GM12878 (cell line): ENCODE results near the gene ANO7. TPM values are rescaled to one million over a fixed set of nuclear protein-coding genes. Genes with fewer than 3 reads are reported as not detected.

ENCODE experiments used
- ATAC-seq: fragments of 200-7000 bp; cut with Tn5 transposase; 3 replicates; pipeline ENCODE4 v1.9.1; 2020; ENCODE audit warnings: mild to moderate bottlenecking, moderate library complexity
- BruUV-seq: library from RNA; stranded (reverse); fragments of 400-500 nt; replicated peaks from 2 replicates; lab custom pipeline; 2021; lab: Mats Ljungman, UMichigan
- CTCF ChIA-PET: fragments of 300-600 bp; sonication (Branson Sonifier 250); formaldehyde crosslinking; extraction: SDS; loops from one replicate; lab custom pipeline; 2021; ENCODE audit warnings: inconsistent platforms; lab: Yijun Ruan, JAX
- POLR2A ChIA-PET: fragments of 350-600 bp; formaldehyde crosslinking; extraction: SDS; loops from one replicate; lab custom pipeline; 2021; ENCODE audit warnings: inconsistent platforms; lab: Charles Lee
- RAD21 ChIA-PET: fragments of 300-600 bp; sonication (Branson Sonifier 250); formaldehyde crosslinking; loops from one replicate; lab custom pipeline; 2023; ENCODE audit warnings: antibody characterized with exemption; ENCODE audit not compliant: unreplicated experiment; lab: Charles Lee
- SMC1A ChIA-PET: fragments of 300-600 bp; sonication (Branson Sonifier 250); formaldehyde crosslinking; loops from one replicate; lab custom pipeline; 2023; ENCODE audit not compliant: unreplicated experiment, uncharacterized antibody; lab: Charles Lee
- DNase-seq: peaks from one replicate; pipeline ENCODE4 v3.0.0-alpha.2; 2011; ENCODE audit warnings: low read depth, low spot score
- FAIRE-seq: peaks from 3 replicates; lab custom pipeline; 2011; peaks lifted over from hg19 to GRCh38; lab: Jason Lieb, UNC
- H2AFZ ChIP-seq: 2 replicates; pipeline ENCODE4 v1.6.0; 2011; ENCODE audit warnings: low read depth, low read length, control low read depth; ENCODE audit not compliant: control insufficient read depth
- H3K27ac ChIP-seq: 2 replicates; pipeline ENCODE4 v1.5.1; 2011; ENCODE audit warnings: control low read depth; ENCODE audit not compliant: control insufficient read depth, insufficient read depth
- H3K27me3 ChIP-seq, 2 experiments: replicated peaks in 1 of 2; 2 replicates each; pipeline versions ENCODE4 v1.6.0 to v1.6.1; 2011; ENCODE audit warnings: low read length in 1 of 2; ENCODE audit not compliant: control insufficient read depth in 2 of 2, insufficient read depth in 2 of 2
- H3K36me3 ChIP-seq, 2 experiments: 2 replicates each; pipeline ENCODE4 v1.5.1; 2011; ENCODE audit warnings: low read length in 1 of 2; ENCODE audit not compliant: control insufficient read depth in 2 of 2, insufficient read depth in 2 of 2
- H3K4me1 ChIP-seq: 2 replicates; pipeline ENCODE4 v1.6.1; 2011; ENCODE audit warnings: mild to moderate bottlenecking, low read length, moderate library complexity, mixed read lengths; ENCODE audit not compliant: control insufficient read depth, insufficient read depth
- H3K4me2 ChIP-seq: 2 replicates; pipeline ENCODE4 v1.6.0; 2011; ENCODE audit warnings: control low read depth; ENCODE audit not compliant: control insufficient read depth, insufficient read depth
- H3K4me3 ChIP-seq: fragments of 200-600 bp; sonication (generic); 2 replicates; pipeline ENCODE4 v1.5.1; 2016
- H3K79me2 ChIP-seq: 2 replicates; pipeline ENCODE4 v1.6.0; 2011; ENCODE audit warnings: low read length; ENCODE audit not compliant: control insufficient read depth, insufficient read depth
- H3K9ac ChIP-seq: 2 replicates; pipeline ENCODE4 v1.8.0; 2011; ENCODE audit warnings: low read length, control low read depth, mixed read lengths; ENCODE audit not compliant: control insufficient read depth, insufficient read depth
- H3K9me3 ChIP-seq: replicated peaks from 3 replicates; pipeline ENCODE4 v1.5.1; 2011; ENCODE audit warnings: mild to moderate bottlenecking, low read length; ENCODE audit not compliant: control insufficient read depth, insufficient read depth
- H4K20me1 ChIP-seq: 2 replicates; pipeline ENCODE4 v1.6.0; 2011; ENCODE audit not compliant: control insufficient read depth, insufficient read depth
- CEBPB ChIP-seq, 2 experiments: fragments of 150-350 bp in 1 of 2; IDR thresholded peaks; 2 replicates each; pipeline ENCODE4 v1.6.1; 2012 to 2014; ENCODE audit warnings: low read depth in 2 of 2, low read length in 2 of 2, borderline replicate concordance in 1 of 2, inconsistent platforms in 1 of 2
- E2F8 ChIP-seq: fragments of 450-650 bp; IDR thresholded peaks from 2 replicates; pipeline ENCODE4 v1.6.1; 2018; ENCODE audit warnings: mild to moderate bottlenecking, low read depth, moderate library complexity; ENCODE audit not compliant: partially characterized antibody
- ESRRA ChIP-seq: IDR thresholded peaks from 2 replicates; pipeline ENCODE4 v1.6.1; 2012; ENCODE audit warnings: mild to moderate bottlenecking, low read length, improper control_type of control experiment
- GABPA ChIP-seq: IDR thresholded peaks from 2 replicates; pipeline ENCODE4 v1.6.1; 2014; ENCODE audit warnings: antibody characterized with exemption, low read depth, mild to moderate bottlenecking, inconsistent platforms
- IRF3 ChIP-seq: fragments of 450-650 bp; IDR thresholded peaks from 2 replicates; pipeline ENCODE4 v1.6.1; 2014; ENCODE audit warnings: mild to moderate bottlenecking
- MAX ChIP-seq: IDR thresholded peaks from 2 replicates; pipeline ENCODE4 v1.6.1; 2012; ENCODE audit warnings: low read depth, low read length, improper control_type of control experiment
- PML ChIP-seq: IDR thresholded peaks from 2 replicates; pipeline ENCODE4 v1.6.1; 2012; ENCODE audit warnings: low read length, inconsistent platforms
- ZNF207 ChIP-seq: fragments of 450-650 bp; IDR thresholded peaks from 2 replicates; pipeline ENCODE4 v1.6.1; 2014; ENCODE audit warnings: antibody characterized with exemption, mild to moderate bottlenecking, borderline replicate concordance
- ZZZ3 ChIP-seq: IDR thresholded peaks from 2 replicates; pipeline ENCODE4 v1.6.1; 2011; ENCODE audit warnings: low read depth; ENCODE audit not compliant: control insufficient read depth, insufficient read length
- WGBS: methylation state at CpG from one replicate; pipeline ENCODE4 v1.1.6; 2016; ENCODE audit warnings: low lambda C conversion rate; ENCODE audit not compliant: insufficient replicate concordance, insufficient coverage; ENCODE audit errors: missing lambda C conversion rate; 5-methylcytosine and 5-hydroxymethylcytosine counted together
- in situ Hi-C: fragments of 300-500 bp; cut with MboI; formaldehyde crosslinking; loops from 9 replicates; pipeline ENCODE4 v1.14.3; 2018; ENCODE audit warnings: mixed read lengths
- intact Hi-C: fragments of 100-400 bp; cut with micrococcal nuclease; formaldehyde crosslinking; loops from one replicate; pipeline ENCODE4 v1.14.2; 2022; ENCODE audit not compliant: unreplicated experiment
- polyA plus RNA-seq, 11 experiments: library from polyadenylated mRNA; depleted of rRNA in 4 of 11; unstranded in 6 of 11; stranded (reverse) in 5 of 11; fragments of >200 nt; fragmentation: Nextera tagmentation in 4 of 11; fragmentation: Illumina TruSeq in 1 of 11; extraction: Ambion mirVana in 4 of 11; extraction: Trizol in 1 of 11; gene quantifications; 1 replicate in 1 of 11; 2 replicates in 10 of 11; pipeline versions ENCODE4 v1.2.1 to v1.2.3, GENCODE V29; 2011 to 2016; ENCODE audit warnings: inconsistent platforms in 2 of 11, missing spikeins in 2 of 11, low read depth in 1 of 11
- total RNA-seq, 4 experiments: library from RNA; depleted of rRNA in 3 of 4; stranded (reverse); fragments of >200 nt in 3 of 4; fragmentation: Illumina TruSeq in 1 of 4; extraction: Trizol in 1 of 4; gene quantifications; 2 replicates each; pipeline versions ENCODE4 v1.2.1 to v1.2.3, GENCODE V29; 2013 to 2021
- TF ChIP-seq, protein P1 (sequence below): fragments of 150-350 bp; IDR thresholded peaks from 2 replicates; pipeline ENCODE4 v1.6.1; 2016; ENCODE audit warnings: low read depth, low read length

The ANO7 gene
- total and polyA plus RNA-seq, 10 of the 15 experiments (the other 5 are each of a cell fraction or from before 2014, with no cell fraction given): 0.08 to 1.4 (median 0.44) TPM

- no peak for TF ChIP-seq ZNF207
- TF ChIP-seq PML: no peak
Observed at GRCh38 chr2:241254904-241255351, 66.5 kb downstream of the ANO7 start (continued).

DNA sequence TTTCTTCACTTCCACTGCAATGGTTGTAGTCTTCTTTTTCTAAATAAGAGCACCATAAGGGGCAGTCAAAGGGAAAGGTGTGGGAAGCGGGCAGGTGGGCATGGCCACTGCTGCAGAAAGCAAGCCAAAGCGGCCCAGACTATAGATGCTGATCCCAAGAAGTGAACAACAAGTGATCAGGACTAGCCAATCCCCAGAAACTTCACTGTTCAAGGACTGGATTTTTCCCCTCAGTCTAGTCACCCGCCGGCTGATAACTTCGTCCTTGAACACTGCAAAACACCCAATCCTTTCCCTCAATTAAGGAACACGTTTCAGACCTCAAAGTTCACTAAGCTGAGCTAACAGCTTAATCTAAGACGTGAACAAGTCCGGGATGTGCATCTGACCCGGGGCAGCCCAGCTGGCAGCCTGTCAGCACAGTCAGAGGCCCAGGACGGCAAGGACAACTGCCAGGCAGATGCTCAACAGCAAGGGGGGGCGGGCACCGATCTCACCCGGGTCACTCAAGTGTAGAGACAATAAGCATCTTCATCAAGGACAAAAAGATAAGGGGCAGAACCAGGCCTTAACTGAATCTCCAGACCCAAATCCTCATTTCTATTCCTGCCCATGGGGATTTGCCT lies 67.2 kb downstream of the ANO7 start:
- BruUV-seq: TSS peak; percentile 14
- H3K9ac ChIP-seq: no peak overlapping the region
- DNase-seq: no peak
- intact Hi-C loops (loop anchor here (10.0 kb wide), 1 partner anchor 139 kb away; no protein-coding TSS in a partner anchor), in situ Hi-C loops (no loop called here)
- no peak for ATAC-seq
- no peaks in the 10 kb centered on the region; the same call in 1 of the 2 replicates for H3K79me2 ChIP-seq
- no peak overlapping the region for H3K27ac ChIP-seq
- no peaks in the 10 kb centered on the region for H3K9me3 ChIP-seq
- 93% methylated on average over 13 of the region's 13 CpGs for WGBS
- H3K4me2 ChIP-seq: no peak overlapping the region
- no peak for FAIRE-seq
- no peaks in the 10 kb centered on the region; the same call in 1 of the 2 replicates for H4K20me1 ChIP-seq
- ChIA-PET CTCF (interaction anchor here (0.6 to 1.7 kb wide), 3 partner anchors 11 to 288 kb away, joined by 3 to 4 read pairs (median 3); no protein-coding TSS in a partner anchor), RAD21 (no interaction called here), SMC1A (no interaction called here), POLR2A (no interaction called here)
- H3K4me3 ChIP-seq: no peak overlapping the region
- TF ChIP-seq CEBPB (IDR thresholded peaks at IDR 0.05; ENCODE audit: borderline replicate concordance in 1 of 2, low read depth in 2 of 2, low read length in 2 of 2): no peak
- TF ChIP-seq ZZZ3: no peak
- no peak for TF ChIP-seq GABPA
- TF ChIP-seq, protein P1, sequence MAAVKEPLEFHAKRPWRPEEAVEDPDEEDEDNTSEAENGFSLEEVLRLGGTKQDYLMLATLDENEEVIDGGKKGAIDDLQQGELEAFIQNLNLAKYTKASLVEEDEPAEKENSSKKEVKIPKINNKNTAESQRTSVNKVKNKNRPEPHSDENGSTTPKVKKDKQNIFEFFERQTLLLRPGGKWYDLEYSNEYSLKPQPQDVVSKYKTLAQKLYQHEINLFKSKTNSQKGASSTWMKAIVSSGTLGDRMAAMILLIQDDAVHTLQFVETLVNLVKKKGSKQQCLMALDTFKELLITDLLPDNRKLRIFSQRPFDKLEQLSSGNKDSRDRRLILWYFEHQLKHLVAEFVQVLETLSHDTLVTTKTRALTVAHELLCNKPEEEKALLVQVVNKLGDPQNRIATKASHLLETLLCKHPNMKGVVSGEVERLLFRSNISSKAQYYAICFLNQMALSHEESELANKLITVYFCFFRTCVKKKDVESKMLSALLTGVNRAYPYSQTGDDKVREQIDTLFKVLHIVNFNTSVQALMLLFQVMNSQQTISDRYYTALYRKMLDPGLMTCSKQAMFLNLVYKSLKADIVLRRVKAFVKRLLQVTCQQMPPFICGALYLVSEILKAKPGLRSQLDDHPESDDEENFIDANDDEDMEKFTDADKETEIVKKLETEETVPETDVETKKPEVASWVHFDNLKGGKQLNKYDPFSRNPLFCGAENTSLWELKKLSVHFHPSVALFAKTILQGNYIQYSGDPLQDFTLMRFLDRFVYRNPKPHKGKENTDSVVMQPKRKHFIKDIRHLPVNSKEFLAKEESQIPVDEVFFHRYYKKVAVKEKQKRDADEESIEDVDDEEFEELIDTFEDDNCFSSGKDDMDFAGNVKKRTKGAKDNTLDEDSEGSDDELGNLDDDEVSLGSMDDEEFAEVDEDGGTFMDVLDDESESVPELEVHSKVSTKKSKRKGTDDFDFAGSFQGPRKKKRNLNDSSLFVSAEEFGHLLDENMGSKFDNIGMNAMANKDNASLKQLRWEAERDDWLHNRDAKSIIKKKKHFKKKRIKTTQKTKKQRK: no peak
- TF ChIP-seq E2F8: no peak
- no peak for TF ChIP-seq MAX
- TF ChIP-seq IRF3: no peak
- TF ChIP-seq ESRRA: no peak
- H2AFZ ChIP-seq: no peak overlapping the region
- peaks cover 42 to 52% of the 10 kb centered on the region in 2 experiments for H3K36me3 ChIP-seq
- no peaks in the 10 kb centered on the region for H3K4me1 ChIP-seq
- H3K27me3 ChIP-seq: no peaks in the 10 kb centered on the region
